Karpas-422 (cell line): Measurements from ENCODE around the gene APOBEC3H. TPM values are rescaled to one million over a fixed set of nuclear protein-coding genes. Genes with fewer than 3 reads are reported as not detected.
A peak's percentile ranks its signal among the peaks of the same experiment; 100 is the strongest.

Source experiments
- DNase-seq: peaks from one replicate; pipeline ENCODE4 v3.0.0-alpha.2; 2015
- H2AFZ ChIP-seq: fragments of 200-600 bp; sonication (generic); 2 replicates; pipeline ENCODE4 v1.6.1; 2014; ENCODE audit warnings: antibody characterized with exemption, low read length, mixed read lengths
- H3K27ac ChIP-seq: fragments of 200-600 bp; sonication (generic); 2 replicates; pipeline ENCODE4 v1.5.1; 2014; ENCODE audit warnings: mild to moderate bottlenecking, low read length, moderate library complexity
- H3K27me3 ChIP-seq: fragments of 200-600 bp; sonication (generic); 2 replicates; pipeline ENCODE4 v1.6.1; 2014; ENCODE audit warnings: low read length, mixed read lengths
- H3K36me3 ChIP-seq: fragments of 200-600 bp; sonication (generic); 2 replicates; pipeline ENCODE4 v1.6.1; 2014; ENCODE audit warnings: low read length, mixed read lengths; ENCODE audit not compliant: insufficient read depth
- H3K4me1 ChIP-seq: fragments of 200-600 bp; sonication (generic); 2 replicates; pipeline ENCODE4 v1.6.1; 2014; ENCODE audit warnings: mild to moderate bottlenecking, low read length, mixed read lengths
- H3K4me2 ChIP-seq: fragments of 200-600 bp; sonication (generic); 2 replicates; pipeline ENCODE4 v1.6.1; 2014; ENCODE audit warnings: low read length, low read depth, mild to moderate bottlenecking; ENCODE audit not compliant: poor library complexity, severe bottlenecking
- H3K4me3 ChIP-seq: fragments of 200-600 bp; sonication (generic); 2 replicates; pipeline ENCODE4 v1.5.1; 2014; ENCODE audit warnings: mild to moderate bottlenecking, antibody characterized with exemption, low read length, mixed read lengths
- H3K79me2 ChIP-seq: fragments of 200-600 bp; sonication (generic); 2 replicates; pipeline ENCODE4 v1.6.1; 2014; ENCODE audit warnings: mild to moderate bottlenecking, low read length, mixed read lengths
- H3K9ac ChIP-seq: fragments of 200-600 bp; sonication (generic); 2 replicates; pipeline ENCODE4 v1.6.0; 2014; ENCODE audit warnings: low read length
- H3K9me2 ChIP-seq: fragments of 200-600 bp; sonication (generic), shearing (Covaris generic); replicated peaks from 2 replicates; pipeline ENCODE4 v1.6.0; 2014; ENCODE audit warnings: mild to moderate bottlenecking, low read length, moderate library complexity; ENCODE audit not compliant: insufficient read depth
- H3K9me3 ChIP-seq: fragments of 300-700, 200-600 bp; sonication (generic); 2 replicates; pipeline ENCODE4 v1.6.1; 2014; ENCODE audit warnings: low read length, mixed read lengths
- H4K20me1 ChIP-seq: fragments of 200-600 bp; sonication (generic); 2 replicates; pipeline ENCODE4 v1.6.1; 2014; ENCODE audit warnings: mild to moderate bottlenecking, antibody characterized with exemption, low read length, low read depth; ENCODE audit not compliant: insufficient read depth
- total RNA-seq: library from RNA; depleted of rRNA; stranded (reverse); fragments of >200 nt; shearing (Covaris generic); gene quantifications from 2 replicates; pipeline ENCODE4 v1.2.3, GENCODE V29; 2014; ENCODE audit warnings: low replicate concordance

Gene APOBEC3H
- total RNA-seq, 1 experiment from 2014 or later: not detected

DNA sequence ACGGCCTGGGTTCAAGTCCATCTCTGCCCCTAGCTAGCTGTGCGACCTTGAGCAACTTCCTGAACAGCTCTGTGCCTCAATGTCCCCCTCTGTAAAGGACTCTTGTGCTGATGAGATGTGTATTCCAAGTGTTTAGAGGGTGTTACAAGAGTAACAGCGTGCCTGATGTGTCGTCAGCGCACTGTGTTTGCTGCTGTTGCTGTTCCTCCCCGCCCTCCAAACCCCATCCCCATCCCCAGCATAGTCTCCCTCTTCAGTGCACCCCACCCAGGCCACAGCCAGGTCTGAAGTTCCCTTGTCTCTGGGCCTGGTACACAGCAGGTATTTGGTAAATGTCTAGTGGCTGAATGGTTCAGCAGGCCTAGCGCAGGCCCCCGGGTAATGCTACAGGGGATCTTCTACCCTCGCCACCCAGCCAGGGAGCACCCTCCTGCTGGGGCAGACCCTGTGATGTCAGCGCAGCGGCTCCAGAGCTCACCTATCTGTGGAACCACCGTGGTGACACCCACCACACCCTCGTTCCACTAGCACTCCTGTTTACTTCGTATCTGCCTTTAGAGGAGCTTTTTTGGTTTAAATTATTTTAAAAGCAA lies 45.1 kb downstream of the APOBEC3H start:
- Histone ChIP-seq H3K9me2 (no peaks in the 10 kb centered on the region), H3K27ac (no peak overlapping the region), H3K79me2 (no peaks in the 10 kb centered on the region), H4K20me1 (no peaks in the 10 kb centered on the region), H3K4me3 (no peak overlapping the region), H3K9ac (no peak overlapping the region), H2AFZ (no peak overlapping the region), H3K27me3 (peaks cover 5% of the 10 kb centered on the region; the same call in 1 of the 2 replicates), H3K9me3 (no peaks in the 10 kb centered on the region), H3K36me3 (no peaks in the 10 kb centered on the region), H3K4me1 (peaks cover 18% of the 10 kb centered on the region), H3K4me2 (no peak overlapping the region)
- DNase-seq: no peak

GRCh38 chr22:39144101-39144767 lies 47.2 kb downstream of the APOBEC3H start:
- Histone ChIP-seq H2AFZ (no peak overlapping the region), H3K4me1 (peaks cover 18% of the 10 kb centered on the region), H3K4me2 (peak overlapping the region; percentile 87), H3K27me3 (peaks cover 5% of the 10 kb centered on the region; the same call in 1 of the 2 replicates), H4K20me1 (no peaks in the 10 kb centered on the region), H3K9ac (peak overlapping the region; percentile 64), H3K9me3 (no peaks in the 10 kb centered on the region), H3K4me3 (peak overlapping the region; percentile 73; the same call in 1 of the 2 replicates), H3K9me2 (no peaks in the 10 kb centered on the region), H3K27ac (no peak overlapping the region), H3K36me3 (no peaks in the 10 kb centered on the region), H3K79me2 (no peaks in the 10 kb centered on the region)
- DNase-seq: no peak

DNA sequence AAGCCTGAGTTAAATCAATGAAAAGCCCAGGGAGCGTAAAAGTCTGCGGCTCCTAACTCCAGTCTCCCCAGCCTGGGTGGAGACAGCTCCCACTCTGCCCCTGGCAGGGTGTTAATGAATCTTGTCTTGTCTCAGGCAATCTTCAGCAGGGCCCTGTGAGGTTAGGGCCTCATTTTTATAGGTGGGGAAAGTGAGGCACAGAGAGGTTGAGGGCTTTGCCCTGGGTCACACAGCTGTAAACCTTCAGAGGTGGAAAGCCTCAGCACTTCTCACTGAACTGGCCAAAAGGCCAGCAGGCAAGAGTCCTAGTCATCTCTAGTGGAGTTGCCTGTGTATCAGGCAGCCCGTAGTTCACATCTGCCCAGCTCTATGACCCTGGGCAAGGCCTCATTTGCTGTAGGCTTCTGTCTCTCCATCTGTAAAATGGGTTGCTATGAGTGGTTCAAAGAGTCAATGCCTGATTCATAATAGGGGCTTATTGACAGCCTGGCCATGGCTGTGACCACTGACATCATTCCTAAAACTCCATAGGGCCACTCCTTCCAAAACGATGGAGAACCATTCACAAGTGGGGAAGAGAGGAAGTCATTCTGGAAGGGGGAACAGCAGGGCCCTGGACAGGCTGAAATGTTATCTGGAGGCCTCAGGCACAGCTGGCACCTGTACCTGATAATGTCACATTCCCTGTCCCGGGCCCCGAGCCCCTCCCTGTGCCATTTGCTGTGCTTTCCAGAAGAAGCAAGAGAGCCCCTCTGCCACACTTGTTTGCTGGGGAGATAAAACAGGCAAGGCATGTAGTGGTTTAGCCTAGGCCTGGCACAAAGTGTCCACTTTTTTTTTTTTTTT lies 49.4 kb downstream of the APOBEC3H start:
- Histone ChIP-seq H3K4me3 (peak overlapping the region; percentile 73; the same call in 1 of the 2 replicates), H2AFZ (peak overlapping the region; percentile 88; the same call in 1 of the 2 replicates), H3K27ac (no peak overlapping the region), H3K79me2 (no peaks in the 10 kb centered on the region), H3K4me2 (peak overlapping the region; percentile 87), H3K27me3 (peaks cover 5% of the 10 kb centered on the region; the same call in 1 of the 2 replicates), H3K9me3 (no peaks in the 10 kb centered on the region), H3K36me3 (no peaks in the 10 kb centered on the region), H3K9ac (peak overlapping the region; percentile 67), H3K9me2 (no peaks in the 10 kb centered on the region), H4K20me1 (peaks cover 6% of the 10 kb centered on the region; the same call in 1 of the 2 replicates), H3K4me1 (peaks cover 18% of the 10 kb centered on the region)
- DNase-seq: no peak

GRCh38 chr22:39147335-39148025 lies 50.4 kb downstream of the APOBEC3H start:
- no peak for DNase-seq
- Histone ChIP-seq H4K20me1 (peaks cover 6% of the 10 kb centered on the region; the same call in 1 of the 2 replicates), H3K9ac (no peak overlapping the region), H2AFZ (no peak overlapping the region), H3K36me3 (no peaks in the 10 kb centered on the region), H3K4me3 (no peak overlapping the region), H3K27ac (no peak overlapping the region), H3K4me2 (no peak overlapping the region), H3K79me2 (no peaks in the 10 kb centered on the region), H3K4me1 (peaks cover 21% of the 10 kb centered on the region), H3K9me2 (no peaks in the 10 kb centered on the region), H3K27me3 (peaks cover 5% of the 10 kb centered on the region; the same call in 1 of the 2 replicates), H3K9me3 (no peaks in the 10 kb centered on the region)

DNA sequence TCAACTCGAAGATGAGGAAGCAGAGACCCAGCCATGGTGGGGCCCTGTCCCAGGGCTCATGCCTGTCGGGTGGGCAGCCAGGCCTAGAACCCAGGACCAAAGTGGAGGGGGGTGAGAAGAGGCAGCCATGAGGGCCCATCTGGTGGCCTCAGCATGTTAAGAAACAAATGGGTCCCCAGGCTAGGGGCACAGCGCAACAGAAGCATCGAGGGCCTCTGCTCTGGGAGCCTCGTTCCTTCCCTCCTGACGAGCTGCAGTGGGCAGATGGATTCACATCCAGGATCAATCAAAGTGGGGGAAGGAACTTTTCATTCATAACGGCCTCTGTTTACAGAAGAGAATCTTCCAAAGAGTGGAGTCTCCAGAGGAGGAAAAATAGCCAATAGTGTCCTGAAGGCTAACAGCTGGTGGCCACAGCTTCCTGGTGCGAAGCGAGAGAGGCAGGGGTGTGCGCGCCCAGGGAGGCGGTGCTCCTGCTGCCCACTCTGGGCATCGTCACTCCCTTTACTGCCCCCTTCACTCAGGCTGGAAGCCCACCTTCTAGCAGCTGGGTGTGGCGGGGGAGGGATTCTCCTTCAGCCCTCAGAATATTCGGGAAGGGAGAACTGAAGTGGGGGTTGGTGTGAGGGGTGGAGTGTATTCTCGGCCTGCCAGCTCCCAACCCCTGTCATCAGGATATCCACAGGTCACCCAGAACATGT lies 51.1 kb downstream of the APOBEC3H start:
- Histone ChIP-seq H3K27ac (no peak overlapping the region), H3K36me3 (no peaks in the 10 kb centered on the region), H3K79me2 (no peaks in the 10 kb centered on the region), H3K9me2 (no peaks in the 10 kb centered on the region), H3K4me1 (peaks cover 26% of the 10 kb centered on the region), H3K9me3 (no peaks in the 10 kb centered on the region), H3K9ac (no peak overlapping the region), H3K4me2 (no peak overlapping the region), H2AFZ (no peak overlapping the region), H3K27me3 (peaks cover 5% of the 10 kb centered on the region; the same call in 1 of the 2 replicates), H3K4me3 (no peak overlapping the region), H4K20me1 (peaks cover 6% of the 10 kb centered on the region; the same call in 1 of the 2 replicates)
- DNase-seq: no peak

DNA sequence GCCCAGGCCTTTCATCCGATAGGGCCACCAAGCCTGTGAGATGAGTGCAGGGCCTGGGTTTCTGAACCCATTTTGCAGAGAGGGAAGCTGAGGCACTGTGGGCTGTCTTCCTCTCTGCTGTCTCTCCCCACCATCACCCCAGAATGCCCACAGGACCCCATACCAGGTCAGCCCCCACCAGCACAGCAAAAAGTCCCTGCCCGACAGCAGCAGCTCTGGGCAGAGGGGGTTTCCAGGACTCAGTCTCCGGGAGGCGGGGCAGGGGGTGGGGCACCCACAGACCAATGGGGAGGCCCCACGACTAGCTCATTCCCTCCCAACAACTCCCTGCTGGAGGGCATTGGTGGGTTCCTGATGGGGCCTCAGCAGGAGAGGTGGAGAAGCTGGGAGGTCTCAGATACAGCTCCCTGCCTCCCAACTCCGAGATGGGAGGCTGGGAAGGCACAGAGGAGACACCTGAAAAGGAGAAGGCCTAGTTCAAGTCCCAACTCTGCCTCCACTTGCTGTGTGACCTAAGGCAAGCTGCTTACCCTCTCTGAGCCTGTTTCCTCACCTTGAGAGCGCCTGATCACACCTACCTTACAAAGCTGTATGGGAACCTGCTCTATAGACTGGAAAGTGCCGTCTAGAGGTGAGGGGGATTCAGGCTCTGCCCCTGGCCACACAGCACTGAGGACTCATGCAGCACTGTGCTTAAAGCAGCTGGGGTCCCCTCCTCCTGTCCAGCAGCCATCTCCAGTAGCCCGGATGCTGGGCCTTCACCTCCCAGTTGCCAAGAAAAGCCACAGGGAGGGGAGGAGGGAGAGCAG lies 51.9 kb downstream of the APOBEC3H start:
- H3K9ac ChIP-seq: no peak overlapping the region
- H3K4me1 ChIP-seq: peaks cover 26% of the 10 kb centered on the region
- H3K9me3 ChIP-seq: no peaks in the 10 kb centered on the region
- no peak overlapping the region for H3K4me3 ChIP-seq
- no peak overlapping the region for H3K27ac ChIP-seq
- H3K9me2 ChIP-seq: no peaks in the 10 kb centered on the region
- peaks cover 5% of the 10 kb centered on the region; the same call in 1 of the 2 replicates for H3K27me3 ChIP-seq
- H3K79me2 ChIP-seq: no peaks in the 10 kb centered on the region
- no peak overlapping the region for H2AFZ ChIP-seq
- no peak overlapping the region for H3K4me2 ChIP-seq
- H3K36me3 ChIP-seq: no peaks in the 10 kb centered on the region
- peak; percentile 58 for DNase-seq
- peaks cover 6% of the 10 kb centered on the region; the same call in 1 of the 2 replicates for H4K20me1 ChIP-seq
